DND-41 (cell line): Measurements from ENCODE around the gene NFKB2.

Source experiments
- ATAC-seq: fragments of 200-7000 bp; cut with Tn5 transposase; 3 replicates; pipeline ENCODE4 v1.9.1; 2021; ENCODE audit warnings: low read depth; ENCODE audit not compliant: insufficient read depth
- DNase-seq: peaks from one replicate; pipeline ENCODE4 v3.0.0-alpha.2; 2020
- H2AFZ ChIP-seq: 2 replicates; pipeline ENCODE4 v1.6.0; 2012; ENCODE audit warnings: low read depth, low read length
- H3K27ac ChIP-seq: 2 replicates; pipeline ENCODE4 v1.5.1; 2012; ENCODE audit warnings: low read length, inconsistent platforms
- H3K27me3 ChIP-seq: fragments of 200-600 bp; sonication (generic); 2 replicates; pipeline ENCODE4 v1.6.0; 2012; ENCODE audit warnings: low read length, mild to moderate bottlenecking, inconsistent platforms; ENCODE audit not compliant: insufficient read depth, poor library complexity
- H3K36me3 ChIP-seq: 2 replicates; pipeline ENCODE4 v1.5.1; 2012; ENCODE audit warnings: low read length, inconsistent platforms; ENCODE audit not compliant: insufficient read depth
- H3K4me1 ChIP-seq: 2 replicates; pipeline ENCODE4 v1.5.1; 2012; ENCODE audit warnings: mild to moderate bottlenecking, low read length; ENCODE audit not compliant: insufficient read depth
- H3K4me2 ChIP-seq: 2 replicates; pipeline ENCODE4 v1.6.0; 2012; ENCODE audit warnings: mild to moderate bottlenecking, moderate library complexity, low read length, inconsistent platforms; ENCODE audit not compliant: insufficient read depth
- H3K4me3 ChIP-seq, 2 experiments: fragments of 200-600 bp in 1 of 2; shearing (Covaris generic) in 1 of 2; 2 replicates each; pipeline ENCODE4 v1.5.1; 2012 to 2016; ENCODE audit warnings: inconsistent platforms in 2 of 2, low read length in 2 of 2, mild to moderate bottlenecking in 2 of 2, low read depth in 1 of 2, moderate library complexity in 1 of 2
- H3K79me2 ChIP-seq: 2 replicates; pipeline ENCODE4 v1.6.0; 2012; ENCODE audit warnings: low read length, inconsistent platforms; ENCODE audit not compliant: insufficient read depth
- H3K9ac ChIP-seq: 2 replicates; pipeline ENCODE4 v1.6.0; 2012; ENCODE audit warnings: low read depth, mild to moderate bottlenecking, inconsistent platforms, low read length, moderate library complexity
- H3K9me3 ChIP-seq: 2 replicates; pipeline ENCODE4 v1.5.1; 2012; ENCODE audit warnings: low read length, moderate library complexity, mild to moderate bottlenecking, inconsistent platforms; ENCODE audit not compliant: insufficient read depth, severe bottlenecking
- H4K20me1 ChIP-seq: 2 replicates; pipeline ENCODE4 v1.6.0; 2012; ENCODE audit warnings: low read length; ENCODE audit not compliant: insufficient read depth
- CTCF ChIP-seq: IDR thresholded peaks from 2 replicates; pipeline ENCODE4 v1.5.1; 2012; ENCODE audit warnings: borderline replicate concordance, low read length, moderate library complexity, mild to moderate bottlenecking; ENCODE audit not compliant: poor library complexity, severe bottlenecking; ENCODE audit errors: extremely low read depth
- EZH2 ChIP-seq: IDR thresholded peaks from 3 replicates; pipeline ENCODE4 v1.6.1; 2012; ENCODE audit warnings: borderline replicate concordance, low read depth, mild to moderate bottlenecking, moderate library complexity, low read length, inconsistent platforms; ENCODE audit not compliant: severe bottlenecking

Gene NFKB2

GRCh38 chr10:102416695-102417094 lies 21.2 kb downstream of the NFKB2 start:
- TF ChIP-seq CTCF (no peak), EZH2 (no peak)
- H2AFZ ChIP-seq: no peak overlapping the region
- peaks cover 20% of the 10 kb centered on the region for H3K4me1 ChIP-seq
- no peak overlapping the region for H3K9ac ChIP-seq
- peaks cover 10% of the 10 kb centered on the region for H4K20me1 ChIP-seq
- H3K4me3 ChIP-seq: no peak overlapping the region
- DNase-seq: no peak
- peaks cover 5% of the 10 kb centered on the region; the same call in 1 of the 2 replicates for H3K79me2 ChIP-seq
- H3K36me3 ChIP-seq: no peaks in the 10 kb centered on the region; the same call in 1 of the 2 replicates
- no peaks in the 10 kb centered on the region for H3K27me3 ChIP-seq
- ATAC-seq: no peak
- no peak overlapping the region for H3K4me2 ChIP-seq
- no peaks in the 10 kb centered on the region for H3K9me3 ChIP-seq
- H3K27ac ChIP-seq: no peak overlapping the region

GRCh38 chr10:102418622-102419268 lies 23.2 kb downstream of the NFKB2 start, which contains the start of gene PSD:
PSD (minus strand) TSS chr10:102418785; CDS start chr10:102417038, 1,747 bp downstream.
- DNase-seq (peak; percentile 29), ATAC-seq (no peak)
- Histone ChIP-seq H3K27me3 (no peaks in the 10 kb centered on the region), H3K79me2 (peaks cover 10% of the 10 kb centered on the region), H3K9me3 (no peaks in the 10 kb centered on the region), H3K36me3 (peaks cover 14% of the 10 kb centered on the region), H3K4me2 (peak within 1 kb of the TSS; percentile 100), H3K4me3 (peak within 1 kb of the TSS; percentile 73 to 95; a peak in 3 of 4 replicates), H2AFZ (peak within 1 kb of the TSS; percentile 97), H3K27ac (no peak within 1 kb of the TSS), H4K20me1 (peaks cover 16% of the 10 kb centered on the region), H3K4me1 (peaks cover 38% of the 10 kb centered on the region), H3K9ac (peak within 1 kb of the TSS; percentile 75)
- TF ChIP-seq EZH2 (no peak), CTCF (no peak)

- DNase-seq (peak; percentile 83), ATAC-seq (peak; percentile 30)
- Histone ChIP-seq H3K9me3 (no peaks in the 10 kb centered on the region), H3K4me3 (peak overlapping the region; percentile 73 to 95), H3K4me2 (peak overlapping the region; percentile 100), H3K27ac (peak overlapping the region; percentile 92), H4K20me1 (peaks cover 16% of the 10 kb centered on the region), H2AFZ (peak overlapping the region; percentile 97), H3K27me3 (no peaks in the 10 kb centered on the region), H3K79me2 (peaks cover 10% of the 10 kb centered on the region), H3K4me1 (peaks cover 38% of the 10 kb centered on the region), H3K9ac (peak overlapping the region; percentile 75), H3K36me3 (peaks cover 21% of the 10 kb centered on the region)
- no peak for TF ChIP-seq EZH2
- no peak for TF ChIP-seq CTCF
Observed at GRCh38 chr10:102419269-102420180, 24.0 kb downstream of the NFKB2 start.
